ENCODE results near the gene SNCG. TPM values are rescaled to one million over a fixed set of nuclear protein-coding genes. Genes with fewer than 3 reads are reported as not detected.

SNCG gene
- total RNA-seq, 6 experiments from 2014 or later = 2.6 to 4.5 (median 3.3) TPM

DNA sequence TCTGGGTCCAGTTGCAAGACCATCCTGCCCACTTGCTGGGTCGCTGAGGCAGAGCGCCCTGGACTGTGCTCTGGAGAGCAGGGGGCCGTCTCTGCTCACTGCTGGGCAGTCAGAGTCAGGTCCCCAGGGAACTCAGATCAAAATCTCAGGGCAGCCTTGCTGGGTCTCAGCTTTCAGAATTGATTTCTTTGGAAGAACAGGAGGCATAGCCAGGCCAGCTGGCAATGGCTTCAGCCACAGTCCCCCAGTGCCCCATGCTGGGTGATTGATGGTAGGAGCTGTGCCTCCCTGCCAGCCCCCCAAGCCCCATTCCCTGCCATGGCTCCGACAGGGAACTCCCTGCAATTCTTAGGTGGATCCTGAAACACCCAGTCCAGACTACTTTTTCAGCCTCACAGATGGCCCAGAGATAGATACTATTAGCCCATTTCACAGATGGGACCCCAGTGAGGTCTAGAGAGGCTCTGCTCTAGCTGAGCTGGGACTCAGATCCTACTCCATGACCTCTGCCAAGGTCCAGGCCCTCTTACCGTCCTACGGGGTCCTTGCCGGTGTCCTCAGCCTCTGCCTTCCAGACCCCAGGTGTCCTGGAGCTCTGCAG lies 1.5 kb upstream of the SNCG start:
- peaks cover 10% of the 10 kb centered on the region for H3K36me3 Mint-ChIP-seq (ENCODE audit: low read depth)
- peaks cover under 1% of the 10 kb centered on the region for H3K27me3 Mint-ChIP-seq (ENCODE audit: insufficient read depth)
- TF ChIP-seq CTCF (IDR thresholded peaks at IDR 0.05) = no peak
- no peak overlapping the region for H3K27ac Mint-ChIP-seq
- peaks cover 44% of the 10 kb centered on the region for H3K4me1 Mint-ChIP-seq (ENCODE audit: low read depth)
- H3K4me3 Mint-ChIP-seq = no peak overlapping the region
- H3K9me3 Mint-ChIP-seq = peaks cover 11% of the 10 kb centered on the region
- DNase-seq = no peak

DNA sequence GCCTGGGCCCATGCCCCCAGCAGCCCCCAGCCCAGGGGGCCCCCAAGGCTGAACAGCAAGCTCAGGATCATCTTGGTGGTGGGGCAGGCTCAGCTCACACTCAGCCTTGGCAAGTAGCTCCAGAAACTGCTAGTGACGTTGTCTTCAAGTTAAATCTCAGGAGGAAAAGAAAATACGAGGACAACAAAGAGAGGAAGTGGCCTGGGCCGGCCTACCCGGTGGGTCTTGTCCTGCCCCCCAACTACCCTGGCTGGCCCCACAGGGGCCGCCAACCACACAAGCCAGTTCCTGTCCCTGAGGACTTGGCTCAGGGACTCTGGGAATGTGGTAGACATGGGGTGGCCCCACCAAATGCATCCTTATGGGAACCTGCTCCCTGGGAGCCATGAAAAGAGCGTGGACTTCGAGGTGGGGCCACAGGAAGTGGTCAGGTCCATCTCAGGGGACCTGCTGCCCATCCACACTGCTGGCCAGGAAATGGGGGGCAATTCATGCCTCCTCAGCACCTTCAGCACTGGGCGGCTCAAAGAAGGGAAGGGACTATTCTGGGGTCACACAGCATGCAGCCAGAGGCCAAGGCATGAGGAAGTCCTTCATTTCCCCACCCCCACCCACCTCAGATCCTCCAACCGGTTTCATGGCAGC lies 806 bp upstream of the SNCG start, which contains the start of gene MMRN2:
Gene MMRN2, minus strand, starts transcription at position 145 of the 645 bp plus-strand sequence. Its CDS starts 74 bp downstream, at position 71.
- Mint-ChIP-seq H3K4me1 (ENCODE audit: low read depth) (peaks cover 45% of the 10 kb centered on the region), H3K36me3 (ENCODE audit: low read depth) (peaks cover 4% of the 10 kb centered on the region; the same call in 1 of the 2 replicates), H3K4me3 (no peak within 1 kb of the TSS)

DNA sequence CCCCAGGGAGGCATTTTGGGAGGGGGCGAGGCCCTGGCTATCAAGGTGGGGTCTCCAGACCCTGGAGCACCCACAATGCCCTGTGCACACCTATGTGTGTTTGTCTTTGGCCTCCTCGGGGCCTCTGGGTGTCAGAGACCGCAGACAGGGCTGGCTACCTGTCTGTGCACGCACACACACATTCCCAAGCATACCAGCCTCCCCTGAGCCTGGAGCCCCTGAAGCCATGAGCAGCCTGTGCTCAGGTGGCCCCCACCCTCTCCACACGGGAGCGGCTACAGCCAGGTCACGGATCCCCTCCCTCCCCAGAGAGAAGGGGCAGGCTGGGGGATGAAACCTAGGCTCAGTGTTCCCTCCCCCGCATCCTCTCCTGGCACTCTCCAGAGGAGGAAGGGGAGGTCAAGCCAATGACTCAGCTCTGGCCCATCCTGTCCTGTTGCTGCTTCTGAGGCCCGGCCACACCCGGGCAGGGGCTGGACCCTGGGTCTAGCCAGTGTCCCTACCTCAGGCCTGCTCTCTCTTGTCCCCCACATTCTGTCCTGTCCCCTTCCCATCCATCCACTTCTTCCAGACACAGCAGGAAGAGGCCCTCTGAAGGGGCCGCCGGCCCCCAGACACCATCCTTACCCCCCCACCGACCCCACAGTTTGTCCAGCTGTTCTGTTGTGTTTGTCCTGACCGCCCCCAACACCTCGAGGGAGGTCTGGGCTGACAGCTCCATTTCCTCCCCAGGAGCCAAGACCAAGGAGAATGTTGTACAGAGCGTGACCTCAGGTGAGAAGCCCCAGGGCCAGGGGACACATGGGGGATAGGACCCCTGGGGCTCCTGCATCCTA lies 720 bp downstream of the SNCG start:
- no peak for DNase-seq
- no peak for TF ChIP-seq CTCF (IDR thresholded peaks at IDR 0.05)
- peak overlapping the region; percentile 50 for H3K4me3 Mint-ChIP-seq
- H3K36me3 Mint-ChIP-seq (ENCODE audit: low read depth) = no peaks in the 10 kb centered on the region
- H3K27me3 Mint-ChIP-seq (ENCODE audit: insufficient read depth) = peaks cover 3% of the 10 kb centered on the region
- no peaks in the 10 kb centered on the region for H3K9me3 Mint-ChIP-seq
- peaks cover 40% of the 10 kb centered on the region for H3K4me1 Mint-ChIP-seq (ENCODE audit: low read depth)
- peak overlapping the region; percentile 92 for H3K27ac Mint-ChIP-seq

More for the DNA sequence above, 806 bp upstream of the SNCG start, which contains the start of gene MMRN2:
- peak within 1 kb of the TSS; percentile 49; the same call in 1 of the 2 replicates for H3K27ac Mint-ChIP-seq
- DNase-seq = no peak
- TF ChIP-seq CTCF (IDR thresholded peaks at IDR 0.05) = no peak
- H3K9me3 Mint-ChIP-seq = peaks cover 4% of the 10 kb centered on the region
- no peaks in the 10 kb centered on the region; the same call in 1 of the 2 replicates for H3K27me3 Mint-ChIP-seq (ENCODE audit: insufficient read depth)

GRCh38 chr10:86959737-86960002 lies 1.3 kb downstream of the SNCG start:
- H3K36me3 Mint-ChIP-seq (ENCODE audit: low read depth) = no peaks in the 10 kb centered on the region
- TF ChIP-seq CTCF (IDR thresholded peaks at IDR 0.05) = no peak
- DNase-seq = no peak
- H3K9me3 Mint-ChIP-seq = no peaks in the 10 kb centered on the region
- H3K27me3 Mint-ChIP-seq (ENCODE audit: insufficient read depth) = peaks cover 3% of the 10 kb centered on the region
- H3K4me1 Mint-ChIP-seq (ENCODE audit: low read depth) = peaks cover 35% of the 10 kb centered on the region
- 0 out of 2 replicates have a peak overlapping the region, but pooled peaks have one; percentile 92 for H3K27ac Mint-ChIP-seq
- no peak overlapping the region for H3K4me3 Mint-ChIP-seq

GRCh38 chr10:86960003-86960862 lies 1.8 kb downstream of the SNCG start:
- Mint-ChIP-seq H3K4me3 (no peak overlapping the region), H3K36me3 (ENCODE audit: low read depth) (no peaks in the 10 kb centered on the region), H3K27ac (peak overlapping the region; percentile 77), H3K27me3 (ENCODE audit: insufficient read depth) (peaks cover 3% of the 10 kb centered on the region), H3K4me1 (ENCODE audit: low read depth) (peaks cover 31% of the 10 kb centered on the region), H3K9me3 (no peaks in the 10 kb centered on the region)
- peak; percentile 97 for TF ChIP-seq CTCF (IDR thresholded peaks at IDR 0.05)
- DNase-seq = peak; percentile 55

Data from HFFc6 (cell line).